Astrocyte (in vitro differentiated cells and primary cell): ENCODE results near the gene RASL10B. TPM values are rescaled to one million over a fixed set of nuclear protein-coding genes. Genes with fewer than 3 reads are reported as not detected.
A peak's percentile ranks its signal among the peaks of the same experiment; 100 is the strongest.

Source experiments
- DNase-seq: peaks from one replicate; pipeline ENCODE4 v3.0.0-alpha.2; 2010; ENCODE audit warnings: low read depth
- FAIRE-seq: peaks from 2 replicates; lab custom pipeline; 2011; peaks lifted over from hg19 to GRCh38; lab: Jason Lieb, UNC
- H2AFZ ChIP-seq: 2 replicates; pipeline ENCODE4 v1.6.0; 2012; ENCODE audit warnings: low read depth, low read length, inconsistent platforms
- H3K27ac ChIP-seq: 2 replicates; pipeline ENCODE4 v1.5.1; 2011; ENCODE audit warnings: low read depth, low read length, inconsistent platforms
- H3K27me3 ChIP-seq: 2 replicates; pipeline ENCODE4 v1.6.0; 2011; ENCODE audit warnings: low read length, inconsistent platforms; ENCODE audit not compliant: insufficient read depth
- H3K36me3 ChIP-seq: 2 replicates; pipeline ENCODE4 v1.5.1; 2011; ENCODE audit warnings: low read length, inconsistent platforms; ENCODE audit not compliant: insufficient read depth
- H3K4me1 ChIP-seq: 2 replicates; pipeline ENCODE4 v1.5.1; 2011; ENCODE audit warnings: low read length, inconsistent platforms; ENCODE audit not compliant: insufficient read depth
- H3K4me2 ChIP-seq: 2 replicates; pipeline ENCODE4 v1.6.0; 2012; ENCODE audit warnings: low read length, inconsistent platforms
- H3K4me3 ChIP-seq: 2 replicates; pipeline ENCODE4 v1.5.1; 2011; ENCODE audit warnings: low read depth, mild to moderate bottlenecking, low read length, inconsistent platforms; ENCODE audit not compliant: insufficient read depth
- H3K79me2 ChIP-seq: 2 replicates; pipeline ENCODE4 v1.6.0; 2012; ENCODE audit warnings: mild to moderate bottlenecking, low read length, inconsistent platforms; ENCODE audit not compliant: insufficient read depth
- H3K9ac ChIP-seq: 2 replicates; pipeline ENCODE4 v1.6.0; 2012; ENCODE audit warnings: mild to moderate bottlenecking, low read length, inconsistent platforms
- H3K9me3 ChIP-seq: 2 replicates; pipeline ENCODE4 v1.5.1; 2012; ENCODE audit warnings: low read depth, mild to moderate bottlenecking, low read length, inconsistent platforms; ENCODE audit not compliant: insufficient read depth
- H4K20me1 ChIP-seq: 2 replicates; pipeline ENCODE4 v1.6.0; 2012; ENCODE audit warnings: low read length, inconsistent platforms; ENCODE audit not compliant: insufficient read depth
- H3K27ac Mint-ChIP-seq: one replicate; pipeline ENCODE4 v1.8.0; 2021; ENCODE audit warnings: mild to moderate bottlenecking, mixed read lengths; ENCODE audit not compliant: unreplicated experiment
- H3K27me3 Mint-ChIP-seq: one replicate; pipeline ENCODE4 v1.8.0; 2021; ENCODE audit warnings: low read depth, mixed read lengths; ENCODE audit not compliant: unreplicated experiment
- H3K36me3 Mint-ChIP-seq: one replicate; pipeline ENCODE4 v1.8.0; 2021; ENCODE audit warnings: low read depth, mixed read lengths; ENCODE audit not compliant: unreplicated experiment
- H3K4me1 Mint-ChIP-seq: one replicate; pipeline ENCODE4 v1.8.0; 2021; ENCODE audit warnings: low read depth, mixed read lengths; ENCODE audit not compliant: unreplicated experiment
- H3K4me3 Mint-ChIP-seq: one replicate; pipeline ENCODE4 v1.8.0; 2021; ENCODE audit warnings: mild to moderate bottlenecking, moderate library complexity, mixed read lengths; ENCODE audit not compliant: unreplicated experiment
- H3K9me3 Mint-ChIP-seq: one replicate; pipeline ENCODE4 v1.8.0; 2021; ENCODE audit warnings: mild to moderate bottlenecking, mixed read lengths; ENCODE audit not compliant: unreplicated experiment
- EZH2 ChIP-seq: IDR thresholded peaks from 2 replicates; pipeline ENCODE4 v1.6.1; 2012; ENCODE audit warnings: mild to moderate bottlenecking, low read length, inconsistent platforms; ENCODE audit not compliant: insufficient read depth
- total RNA-seq: library from RNA; stranded (reverse); gene quantifications from 2 replicates; pipeline ENCODE4 v1.2.1, GENCODE V29; 2021
- TF ChIP-seq, protein P1 (sequence below): IDR thresholded peaks from 2 replicates; pipeline ENCODE4 v1.5.1; 2011; ENCODE audit warnings: low read depth, mild to moderate bottlenecking, inconsistent platforms, low read length, moderate library complexity; ENCODE audit not compliant: insufficient read depth

The RASL10B gene
- total RNA-seq, 1 donor from 2014 or later, result 21.7 TPM

DNA sequence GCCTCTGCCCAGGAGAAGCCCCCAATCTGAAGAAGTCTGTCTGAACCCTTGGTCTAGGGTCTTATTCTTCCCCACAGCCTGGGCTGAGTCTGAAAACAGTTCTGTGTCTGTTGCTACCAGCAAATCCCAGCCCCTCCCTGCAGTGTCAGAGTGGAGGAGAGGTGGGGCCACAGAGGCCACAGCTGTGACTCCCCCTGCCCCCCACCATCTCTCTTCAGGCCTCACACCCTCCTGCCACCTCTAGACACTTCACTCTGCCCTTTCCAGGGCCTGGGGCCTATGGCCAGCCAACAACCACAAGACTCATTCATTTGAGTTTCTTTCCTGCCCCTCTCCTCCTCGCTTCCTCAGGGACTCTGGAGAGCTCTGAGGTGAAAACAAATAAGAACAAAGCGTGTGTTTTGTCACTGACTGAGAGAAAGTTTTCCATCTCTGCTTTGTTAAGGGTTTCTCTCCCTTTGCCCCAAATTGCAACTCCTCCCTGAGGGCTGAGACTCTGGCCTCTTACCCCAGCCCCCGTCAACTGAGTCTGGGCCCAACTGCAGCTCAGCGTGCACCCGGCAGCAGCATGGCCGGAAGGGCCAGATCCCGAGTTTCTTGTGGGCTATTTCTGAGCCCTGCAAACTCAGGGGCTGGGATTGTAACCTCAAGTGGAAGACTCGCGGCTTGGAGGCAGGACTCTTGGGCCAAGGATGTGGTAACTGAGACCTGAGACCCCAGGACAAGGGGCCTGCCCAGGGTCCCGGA, 42.4 kb downstream of the RASL10B start:
- Histone ChIP-seq H4K20me1 (no peaks in the 10 kb centered on the region), H3K27ac (no peak overlapping the region), H3K79me2 (no peaks in the 10 kb centered on the region), H3K4me3 (no peak overlapping the region), H3K27me3 (peaks cover 5% of the 10 kb centered on the region), H3K4me1 (peaks cover 23% of the 10 kb centered on the region), H3K9ac (no peak overlapping the region), H3K9me3 (no peaks in the 10 kb centered on the region), H3K4me2 (peak overlapping the region; percentile 48), H3K36me3 (no peaks in the 10 kb centered on the region), H2AFZ (peak overlapping the region; percentile 70)
- Mint-ChIP-seq H3K9me3 (no peaks in the 10 kb centered on the region), H3K27ac (peak overlapping the region; percentile 97), H3K27me3 (peaks cover 13% of the 10 kb centered on the region), H3K36me3 (no peaks in the 10 kb centered on the region), H3K4me1 (peaks cover 41% of the 10 kb centered on the region), H3K4me3 (peak overlapping the region; percentile 57)
- DNase-seq (no peak), FAIRE-seq (no peak)
- TF ChIP-seq, protein P1, sequence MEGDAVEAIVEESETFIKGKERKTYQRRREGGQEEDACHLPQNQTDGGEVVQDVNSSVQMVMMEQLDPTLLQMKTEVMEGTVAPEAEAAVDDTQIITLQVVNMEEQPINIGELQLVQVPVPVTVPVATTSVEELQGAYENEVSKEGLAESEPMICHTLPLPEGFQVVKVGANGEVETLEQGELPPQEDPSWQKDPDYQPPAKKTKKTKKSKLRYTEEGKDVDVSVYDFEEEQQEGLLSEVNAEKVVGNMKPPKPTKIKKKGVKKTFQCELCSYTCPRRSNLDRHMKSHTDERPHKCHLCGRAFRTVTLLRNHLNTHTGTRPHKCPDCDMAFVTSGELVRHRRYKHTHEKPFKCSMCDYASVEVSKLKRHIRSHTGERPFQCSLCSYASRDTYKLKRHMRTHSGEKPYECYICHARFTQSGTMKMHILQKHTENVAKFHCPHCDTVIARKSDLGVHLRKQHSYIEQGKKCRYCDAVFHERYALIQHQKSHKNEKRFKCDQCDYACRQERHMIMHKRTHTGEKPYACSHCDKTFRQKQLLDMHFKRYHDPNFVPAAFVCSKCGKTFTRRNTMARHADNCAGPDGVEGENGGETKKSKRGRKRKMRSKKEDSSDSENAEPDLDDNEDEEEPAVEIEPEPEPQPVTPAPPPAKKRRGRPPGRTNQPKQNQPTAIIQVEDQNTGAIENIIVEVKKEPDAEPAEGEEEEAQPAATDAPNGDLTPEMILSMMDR, result no peak
- no peak for TF ChIP-seq EZH2

DNA sequence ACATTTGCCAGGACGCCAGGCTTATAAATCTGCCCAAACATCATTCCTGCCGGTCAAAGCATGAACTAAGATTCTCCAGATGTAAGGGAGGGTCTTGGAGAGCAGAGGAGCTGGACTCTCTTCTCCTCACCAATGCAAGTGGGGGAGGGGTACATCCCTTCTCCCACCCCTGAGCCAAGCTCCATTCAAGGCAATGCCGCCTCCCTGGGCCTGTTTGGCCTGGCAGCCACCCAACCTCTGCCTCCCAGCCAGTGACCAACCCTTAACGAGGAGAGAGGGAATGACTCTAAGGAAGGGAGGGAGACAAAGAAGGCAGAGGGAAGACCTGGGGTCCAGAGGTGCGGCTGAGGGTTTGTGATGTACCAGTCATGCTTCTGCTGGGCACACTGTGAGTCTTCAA, 43.1 kb downstream of the RASL10B start:
- H3K27me3 Mint-ChIP-seq, result peaks cover 13% of the 10 kb centered on the region
- Histone ChIP-seq H3K27me3 (peaks cover 2% of the 10 kb centered on the region), H2AFZ (peak overlapping the region; percentile 19), H3K36me3 (no peaks in the 10 kb centered on the region), H3K79me2 (no peaks in the 10 kb centered on the region), H3K27ac (no peak overlapping the region), H3K9ac (no peak overlapping the region), H3K4me3 (no peak overlapping the region), H3K9me3 (no peaks in the 10 kb centered on the region), H3K4me1 (peaks cover 25% of the 10 kb centered on the region), H3K4me2 (peak overlapping the region; percentile 48), H4K20me1 (no peaks in the 10 kb centered on the region)
- no peak for TF ChIP-seq EZH2
- TF ChIP-seq, protein P1, result no peak
- peaks cover 42% of the 10 kb centered on the region for H3K4me1 Mint-ChIP-seq
- H3K4me3 Mint-ChIP-seq, result peak overlapping the region; percentile 57
- no peaks in the 10 kb centered on the region for H3K36me3 Mint-ChIP-seq
- H3K9me3 Mint-ChIP-seq, result no peaks in the 10 kb centered on the region
- DNase-seq (peak; percentile 54), FAIRE-seq (no peak)
- peak overlapping the region; percentile 72 for H3K27ac Mint-ChIP-seq

DNA sequence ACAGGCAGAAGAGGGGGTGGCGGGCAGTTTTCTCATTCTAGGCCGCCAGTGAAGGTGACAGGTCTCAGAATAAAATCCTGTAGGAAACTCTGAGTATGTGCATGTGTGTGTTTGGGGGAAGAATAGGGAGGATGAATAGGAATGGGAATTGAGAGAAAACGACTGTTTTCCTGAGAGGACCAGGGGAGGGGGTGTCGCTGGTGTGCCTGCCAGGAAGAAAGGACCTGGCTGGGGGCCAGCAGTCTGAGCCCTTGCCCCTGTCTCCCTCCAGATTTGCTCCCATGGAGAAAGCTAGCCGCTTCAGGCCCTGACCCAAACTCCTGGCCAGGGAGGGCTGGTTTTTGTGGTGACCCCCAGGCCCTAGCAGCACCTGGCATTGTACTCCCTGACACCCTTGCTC, 43.6 kb downstream of the RASL10B start:
- FAIRE-seq (no peak), DNase-seq (no peak)
- no peaks in the 10 kb centered on the region for H4K20me1 ChIP-seq
- no peak overlapping the region for H3K4me3 Mint-ChIP-seq
- H3K79me2 ChIP-seq, result no peaks in the 10 kb centered on the region
- no peaks in the 10 kb centered on the region for H3K9me3 Mint-ChIP-seq
- peaks cover 13% of the 10 kb centered on the region for H3K27me3 Mint-ChIP-seq
- H3K36me3 ChIP-seq, result no peaks in the 10 kb centered on the region
- H3K27ac Mint-ChIP-seq, result no peak overlapping the region
- TF ChIP-seq EZH2, result no peak
- TF ChIP-seq, protein P1, result no peak
- peaks cover 42% of the 10 kb centered on the region for H3K4me1 Mint-ChIP-seq
- peak overlapping the region; percentile 48 for H3K4me2 ChIP-seq
- peak overlapping the region; percentile 19 for H2AFZ ChIP-seq
- H3K27ac ChIP-seq, result no peak overlapping the region
- no peak overlapping the region for H3K4me3 ChIP-seq
- H3K9me3 ChIP-seq, result no peaks in the 10 kb centered on the region
- H3K27me3 ChIP-seq, result peaks cover 2% of the 10 kb centered on the region
- peaks cover 25% of the 10 kb centered on the region for H3K4me1 ChIP-seq
- no peaks in the 10 kb centered on the region for H3K36me3 Mint-ChIP-seq
- no peak overlapping the region for H3K9ac ChIP-seq
